ENCODE data around the gene ROCK2.

DNA sequence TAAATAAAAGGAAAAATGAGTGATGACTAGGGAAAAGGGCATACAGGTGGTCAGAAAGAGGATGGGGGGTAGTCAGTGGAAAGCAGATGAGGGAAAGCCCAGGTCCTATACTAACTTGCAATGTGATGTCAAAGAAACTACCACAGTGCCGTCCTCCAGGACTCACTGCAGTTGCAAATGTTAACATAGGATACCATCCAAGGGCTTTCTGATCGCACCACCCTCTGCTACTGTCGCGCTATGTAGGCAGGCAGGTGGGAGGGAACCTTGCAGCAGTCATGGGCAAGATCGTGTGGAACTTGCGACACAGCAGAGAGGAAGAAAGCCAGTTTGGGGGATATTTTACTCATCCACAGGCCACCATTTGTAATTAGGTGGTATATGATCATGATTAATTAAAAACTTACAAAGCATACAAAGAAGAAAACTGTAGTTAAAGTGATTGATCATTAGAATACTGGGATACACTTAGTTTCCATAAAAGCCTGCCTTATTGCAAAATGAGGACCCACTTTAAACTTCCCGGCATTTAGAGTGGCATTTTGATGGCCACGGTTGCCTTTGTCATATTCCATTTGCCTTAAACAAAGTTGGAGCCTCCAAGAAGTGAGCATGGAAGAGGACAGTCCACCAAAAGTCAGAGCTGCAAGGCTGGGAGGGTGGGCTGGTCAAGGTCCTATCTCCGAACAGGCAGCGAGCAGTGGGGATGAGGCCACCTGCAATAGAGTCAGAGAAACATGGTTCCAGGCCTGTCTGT lies 8.5 kb upstream of the ROCK2 start:
- TF ChIP-seq, protein P1, sequence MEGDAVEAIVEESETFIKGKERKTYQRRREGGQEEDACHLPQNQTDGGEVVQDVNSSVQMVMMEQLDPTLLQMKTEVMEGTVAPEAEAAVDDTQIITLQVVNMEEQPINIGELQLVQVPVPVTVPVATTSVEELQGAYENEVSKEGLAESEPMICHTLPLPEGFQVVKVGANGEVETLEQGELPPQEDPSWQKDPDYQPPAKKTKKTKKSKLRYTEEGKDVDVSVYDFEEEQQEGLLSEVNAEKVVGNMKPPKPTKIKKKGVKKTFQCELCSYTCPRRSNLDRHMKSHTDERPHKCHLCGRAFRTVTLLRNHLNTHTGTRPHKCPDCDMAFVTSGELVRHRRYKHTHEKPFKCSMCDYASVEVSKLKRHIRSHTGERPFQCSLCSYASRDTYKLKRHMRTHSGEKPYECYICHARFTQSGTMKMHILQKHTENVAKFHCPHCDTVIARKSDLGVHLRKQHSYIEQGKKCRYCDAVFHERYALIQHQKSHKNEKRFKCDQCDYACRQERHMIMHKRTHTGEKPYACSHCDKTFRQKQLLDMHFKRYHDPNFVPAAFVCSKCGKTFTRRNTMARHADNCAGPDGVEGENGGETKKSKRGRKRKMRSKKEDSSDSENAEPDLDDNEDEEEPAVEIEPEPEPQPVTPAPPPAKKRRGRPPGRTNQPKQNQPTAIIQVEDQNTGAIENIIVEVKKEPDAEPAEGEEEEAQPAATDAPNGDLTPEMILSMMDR (conservative IDR thresholded peaks at IDR 0.05; ENCODE audit: low read depth, low read length): no peak
- TF ChIP-seq EZH2 (IDR thresholded peaks at IDR 0.05; ENCODE audit: borderline replicate concordance, low read depth, low read length, poor library complexity, severe bottlenecking): no peak

Data from A673 (cell line).